NCI-H1105 (cell line): ENCODE results near the gene TRPV4.

Source experiments
- DNase-seq: peaks from one replicate; lab custom pipeline; 2025; lab: John Stamatoyannopoulos, UW

The TRPV4 gene

DNA sequence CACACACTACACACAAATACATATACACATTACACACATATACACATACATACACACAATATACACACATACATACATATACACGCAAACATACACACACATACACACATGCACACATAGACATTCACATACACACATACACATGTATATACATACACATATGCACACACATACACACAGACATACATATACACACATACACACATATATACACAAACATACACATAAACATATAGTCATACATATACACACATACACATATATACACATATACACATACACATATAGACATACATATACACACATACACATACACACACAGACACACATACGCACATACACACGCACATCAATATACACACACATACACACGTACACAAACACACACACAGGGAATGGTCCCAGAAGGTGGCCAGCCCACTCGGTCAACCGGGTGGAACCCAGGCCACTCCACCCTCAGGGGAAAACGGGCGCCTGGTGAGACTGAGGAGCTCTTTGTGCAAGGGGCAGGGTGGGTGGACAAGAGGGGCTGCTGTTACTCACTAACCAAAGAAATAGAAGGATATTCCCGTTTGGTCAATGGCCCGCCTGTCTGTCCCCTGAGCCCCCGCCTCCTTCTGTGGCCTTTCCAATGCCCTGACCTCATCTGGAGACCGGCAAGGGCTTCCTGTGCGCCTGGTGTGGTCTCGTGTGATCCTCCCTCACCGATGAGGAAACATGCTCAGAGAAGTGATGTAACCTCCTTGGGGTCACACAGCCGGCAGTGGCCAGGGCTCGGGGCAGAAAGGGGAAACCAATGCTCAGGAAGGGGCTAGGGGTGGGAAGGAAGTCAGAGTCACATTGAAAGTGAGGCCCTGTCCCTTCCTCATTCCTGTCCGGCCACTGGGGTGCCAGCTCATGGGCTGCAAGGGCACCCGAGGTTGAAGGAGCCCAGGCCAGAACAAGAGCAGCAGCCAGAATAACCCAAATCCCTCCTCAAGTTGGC is 5.3 kb downstream of the TRPV4 start:
- no peak for DNase-seq

DNA sequence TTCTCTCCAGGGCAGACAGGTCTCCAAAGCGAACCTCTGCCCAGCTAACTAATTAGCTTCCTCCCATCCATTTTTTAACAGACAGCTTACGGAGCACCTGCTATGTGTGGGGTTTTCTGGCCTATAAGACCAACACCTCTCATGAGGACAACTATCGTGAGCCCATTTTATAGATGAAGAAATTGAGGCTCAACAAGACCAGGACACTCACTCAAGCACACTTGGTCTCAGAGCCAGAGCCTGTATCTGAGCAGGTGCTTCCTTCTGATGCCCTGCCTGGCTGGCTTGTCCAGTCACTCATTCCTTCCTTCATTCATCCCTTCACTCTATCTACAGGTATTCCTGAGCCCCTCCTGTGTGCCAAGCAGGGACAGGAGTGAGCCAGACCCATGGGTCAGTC is 6.1 kb downstream of the TRPV4 start:
- DNase-seq = no peak

DNA sequence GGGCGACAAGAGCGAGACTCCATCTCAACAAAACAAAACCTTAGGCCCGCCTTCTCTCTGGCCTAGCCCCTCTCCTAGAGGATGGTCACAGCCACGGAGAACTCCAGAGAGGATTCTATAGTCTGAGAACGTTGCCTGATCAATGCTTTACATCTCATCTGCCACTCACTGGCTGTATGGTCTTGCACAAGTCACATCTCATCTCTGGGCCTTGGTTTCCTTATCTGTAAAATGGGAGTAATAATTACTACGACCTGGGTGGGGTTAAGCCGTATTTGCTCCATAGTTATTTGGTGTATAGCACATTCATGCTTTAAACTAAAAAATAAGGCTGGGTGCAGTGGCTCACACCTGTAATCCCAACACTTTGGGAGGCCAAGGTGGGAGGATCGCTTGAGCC is 8.5 kb downstream of the TRPV4 start:
- no peak for DNase-seq

DNA sequence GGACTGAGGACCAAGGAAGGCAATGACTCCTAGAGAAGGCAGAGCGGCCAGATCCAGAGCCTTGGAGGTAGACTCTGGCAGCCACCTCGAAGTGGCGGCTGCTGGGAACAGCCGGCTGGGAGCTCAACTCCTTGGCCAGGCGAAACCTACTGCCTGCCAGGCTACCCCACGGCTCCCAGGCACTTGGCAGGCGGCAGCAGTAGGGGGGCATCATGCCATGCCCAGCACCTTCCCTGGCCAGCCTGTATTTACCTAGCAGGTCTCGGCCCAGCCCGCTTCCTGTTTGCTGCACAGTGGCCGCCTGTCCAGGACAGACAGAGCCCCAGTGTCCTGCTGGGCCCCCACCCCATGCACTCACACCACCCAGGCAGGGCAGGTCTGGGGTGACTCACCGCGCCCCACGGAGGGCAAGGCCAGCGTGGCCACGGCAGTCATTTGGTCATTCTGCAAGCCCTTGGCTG is 10.2 kb downstream of the TRPV4 start:
- no peak for DNase-seq

DNA sequence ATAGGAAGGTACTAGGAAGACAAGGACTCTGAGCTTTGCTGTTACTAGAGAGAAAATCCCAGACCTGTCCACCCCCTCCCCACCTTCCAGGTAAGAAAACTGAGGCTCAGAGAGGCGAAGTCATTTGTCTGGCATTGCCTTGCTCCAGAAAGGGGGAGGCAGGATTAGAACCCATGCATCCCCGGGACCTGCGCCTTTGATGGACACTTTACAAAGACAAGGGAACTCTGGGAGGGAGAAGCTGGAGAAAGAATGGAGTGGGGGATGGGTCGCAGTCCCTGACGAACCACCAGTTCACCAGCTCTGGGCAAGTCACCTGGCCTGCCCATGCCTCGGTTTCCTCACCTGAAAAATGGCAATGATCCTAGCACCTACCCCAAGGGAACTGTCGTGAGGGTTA is 10.8 kb downstream of the TRPV4 start:
- DNase-seq = no peak

DNA sequence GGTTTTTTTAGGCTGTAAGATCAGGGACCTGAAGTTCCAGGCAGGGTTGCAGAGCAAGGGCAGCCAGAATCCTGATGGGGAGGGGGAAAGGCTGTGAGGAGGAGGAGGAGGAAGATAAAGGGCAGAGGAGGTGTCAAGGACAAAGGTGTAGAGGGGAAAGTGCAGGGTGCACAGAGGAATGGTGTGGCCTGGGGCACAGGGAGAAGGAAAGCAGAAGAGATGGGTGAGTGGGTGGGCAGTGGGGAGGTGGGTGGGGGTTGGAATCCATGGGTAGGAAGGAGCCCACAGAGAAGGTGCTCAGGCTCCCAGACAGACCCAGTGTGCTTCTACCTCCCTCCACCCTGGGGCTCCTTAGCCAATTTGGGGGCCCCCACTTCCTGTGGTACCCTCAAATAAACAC is 11.2 kb downstream of the TRPV4 start:
- no peak for DNase-seq

DNA sequence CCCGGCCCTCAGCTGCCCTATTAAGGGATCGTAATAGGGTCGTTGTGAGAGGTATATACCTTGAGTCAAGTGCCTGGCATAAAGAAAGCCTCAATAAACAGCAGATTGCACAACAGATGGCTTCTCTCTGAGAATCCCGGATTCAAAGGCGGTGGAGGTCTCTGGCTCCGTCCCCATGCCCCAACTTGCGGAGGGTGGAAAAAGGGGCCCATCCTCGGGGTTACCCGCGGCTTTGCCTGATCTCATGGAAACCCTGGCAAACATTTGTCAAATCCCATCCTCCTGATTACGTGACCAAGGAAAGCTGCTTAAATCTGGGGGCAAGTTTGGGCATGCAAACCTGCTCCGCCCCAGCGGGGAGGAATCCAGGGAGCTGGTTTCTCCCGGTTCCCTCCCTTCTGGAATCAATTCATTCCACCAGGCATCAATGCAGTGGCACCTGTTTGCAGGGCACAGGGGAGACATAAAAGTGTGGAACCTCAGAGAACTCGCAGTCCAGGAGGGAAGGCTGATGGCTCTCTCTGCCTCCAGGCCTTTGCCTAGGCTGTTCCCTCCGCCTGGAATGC is 12.3 kb downstream of the TRPV4 start:
- DNase-seq = peak; percentile 79

DNA sequence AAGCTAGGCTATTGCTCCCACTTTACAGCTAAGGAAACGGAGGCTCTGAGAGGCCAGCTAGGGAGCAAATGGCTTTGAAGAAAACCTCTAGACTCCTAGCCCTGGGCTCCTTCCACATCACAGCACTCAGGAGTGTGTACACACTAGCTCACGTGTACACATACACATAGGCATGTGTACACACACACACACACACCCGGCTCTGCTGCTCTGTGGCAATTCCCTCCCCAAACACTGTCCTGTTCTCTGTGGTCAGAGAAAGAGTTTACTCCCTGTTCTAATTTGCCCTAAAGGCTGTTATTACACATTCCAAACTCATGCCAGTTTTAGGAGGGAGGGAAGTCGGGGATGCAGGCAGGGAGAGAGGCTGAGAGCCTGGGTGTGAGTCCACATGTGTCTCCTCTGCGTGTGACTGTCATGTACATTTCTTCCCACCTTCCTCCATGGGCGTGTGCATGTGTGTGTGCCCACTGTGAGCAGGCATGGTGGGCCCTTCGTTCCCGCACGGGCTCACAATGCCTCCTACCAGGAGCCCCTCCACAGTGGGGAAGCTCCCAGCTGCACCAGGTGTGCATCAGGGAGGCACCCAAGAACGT is 14.2 kb downstream of the TRPV4 start:
- DNase-seq = no peak

DNA sequence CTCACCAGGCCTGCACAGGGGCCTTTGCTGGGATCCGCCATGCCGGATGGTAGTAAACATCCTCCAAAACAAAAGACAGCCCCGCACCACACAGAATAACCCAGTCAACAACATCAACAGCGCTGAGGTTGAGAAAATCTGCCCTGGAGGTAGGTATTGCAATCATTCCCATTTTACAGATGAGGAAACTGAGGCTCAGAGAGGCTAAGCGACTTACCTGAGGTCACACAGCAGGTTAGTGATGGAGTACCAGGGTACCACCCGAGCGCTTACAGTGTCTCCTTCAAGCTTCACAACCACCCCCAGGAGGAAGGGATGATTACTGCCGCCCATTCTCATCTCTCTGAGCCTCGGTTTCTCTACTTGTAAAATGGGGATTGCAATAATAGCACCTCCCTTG is 14.9 kb downstream of the TRPV4 start:
- DNase-seq = no peak

DNA sequence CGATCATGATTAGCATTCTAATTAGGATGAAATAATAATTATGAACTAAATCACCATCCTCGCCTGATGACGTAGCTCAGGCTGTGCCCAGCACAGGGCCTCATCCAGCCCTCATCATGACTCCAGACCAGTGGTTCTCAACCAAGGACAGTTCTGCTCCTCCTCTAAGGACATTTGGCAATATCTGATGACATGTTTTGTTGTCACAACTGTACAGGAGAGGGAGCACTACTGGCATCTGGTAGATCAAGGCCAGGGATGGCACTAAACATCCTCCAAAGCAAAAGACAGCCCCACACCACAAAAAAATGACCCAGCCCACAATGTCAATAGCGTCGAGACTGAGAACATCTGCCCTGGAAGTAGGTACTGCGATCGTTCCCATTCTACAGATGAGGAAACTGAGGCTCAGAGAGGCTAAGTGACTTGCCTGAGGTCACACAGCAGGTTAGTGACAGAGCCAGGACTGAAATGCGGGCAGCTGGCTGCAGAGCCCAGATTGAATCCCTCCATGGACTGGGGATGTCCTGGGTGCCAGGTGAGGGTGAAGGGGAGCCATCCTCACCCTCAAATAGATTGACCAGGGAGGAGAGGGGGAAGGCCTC is 15.5 kb downstream of the TRPV4 start:
- no peak for DNase-seq

DNA sequence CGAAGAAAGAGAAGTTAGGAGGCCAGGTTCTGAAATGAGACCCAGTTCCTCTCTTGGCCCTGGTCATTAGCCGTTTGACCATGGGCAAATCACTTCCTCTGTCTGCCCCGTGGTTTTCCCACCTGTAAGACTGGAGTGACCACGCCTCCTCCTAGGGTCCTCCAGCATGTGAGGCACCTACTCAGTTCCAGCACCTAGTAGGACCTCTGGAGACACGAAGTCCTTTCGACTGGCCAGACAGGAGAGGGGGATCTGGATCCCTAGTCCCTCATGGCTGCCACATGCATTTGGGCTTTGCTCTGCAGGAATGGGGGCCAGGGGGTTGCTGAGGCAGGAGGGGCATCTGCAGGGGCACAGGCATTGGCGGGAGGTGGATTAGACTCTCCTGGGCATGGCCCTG is 16.3 kb downstream of the TRPV4 start:
- DNase-seq = no peak

DNA sequence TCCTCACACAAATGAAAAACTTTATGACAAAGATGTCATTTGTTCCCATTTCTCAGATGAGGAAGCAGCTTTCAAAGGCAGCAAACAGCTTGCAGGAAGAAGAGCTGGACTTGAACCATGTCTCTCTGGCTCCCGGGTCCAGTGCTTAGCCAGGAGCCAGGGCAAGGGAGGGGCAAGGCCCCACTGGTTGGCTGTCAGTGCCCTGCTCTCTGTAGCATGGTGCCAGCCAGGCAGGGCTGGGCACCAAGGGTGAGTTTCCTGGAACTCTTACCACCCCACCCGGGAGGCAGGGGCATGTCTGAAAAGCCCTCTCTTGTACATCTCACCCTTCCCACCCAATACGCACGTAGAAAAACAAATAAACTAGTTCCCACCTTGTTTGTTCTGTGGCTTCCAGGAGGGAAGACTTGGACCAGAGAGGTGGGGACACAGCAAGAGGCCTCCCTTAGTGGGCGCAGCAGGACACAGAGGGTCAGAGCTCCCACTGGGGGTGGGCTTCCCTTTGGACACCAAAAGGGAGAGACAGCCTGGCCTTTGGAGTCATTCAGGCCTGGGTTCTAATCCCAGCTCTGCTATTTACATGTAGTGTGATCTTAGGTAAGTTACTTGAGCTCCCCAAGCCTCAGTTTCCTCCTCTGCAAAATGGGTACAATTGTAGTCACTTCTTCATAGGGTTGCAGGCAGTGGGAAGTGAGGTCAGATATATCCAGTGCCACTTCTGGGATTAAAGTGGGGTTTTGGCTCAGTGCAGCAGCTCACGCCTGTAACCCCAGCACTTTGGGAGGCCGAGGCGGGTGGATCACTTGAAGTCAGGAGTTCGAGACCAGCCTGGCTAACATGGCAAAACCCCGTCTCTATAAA is 17.2 kb downstream of the TRPV4 start:
- DNase-seq = no peak

DNA sequence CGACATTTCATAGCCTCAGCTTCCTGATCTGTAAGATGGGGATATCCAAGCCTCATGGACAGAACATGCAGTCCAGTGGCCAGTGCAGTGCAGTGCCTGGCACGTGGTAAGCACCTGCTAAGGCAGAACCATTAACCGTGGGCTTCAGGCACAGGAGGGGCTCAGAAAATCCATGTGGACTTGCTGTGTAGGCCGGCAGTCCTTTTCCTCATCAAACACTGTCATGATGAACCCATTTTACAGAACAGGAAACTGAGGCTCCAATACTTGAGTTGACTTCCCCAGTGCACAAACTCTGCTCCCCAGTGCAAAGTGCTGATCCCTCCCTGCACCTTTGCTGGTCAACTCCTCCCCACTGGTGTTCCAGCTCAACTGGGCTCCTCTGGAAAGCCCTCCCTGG is 18.0 kb downstream of the TRPV4 start:
- DNase-seq = no peak

DNA sequence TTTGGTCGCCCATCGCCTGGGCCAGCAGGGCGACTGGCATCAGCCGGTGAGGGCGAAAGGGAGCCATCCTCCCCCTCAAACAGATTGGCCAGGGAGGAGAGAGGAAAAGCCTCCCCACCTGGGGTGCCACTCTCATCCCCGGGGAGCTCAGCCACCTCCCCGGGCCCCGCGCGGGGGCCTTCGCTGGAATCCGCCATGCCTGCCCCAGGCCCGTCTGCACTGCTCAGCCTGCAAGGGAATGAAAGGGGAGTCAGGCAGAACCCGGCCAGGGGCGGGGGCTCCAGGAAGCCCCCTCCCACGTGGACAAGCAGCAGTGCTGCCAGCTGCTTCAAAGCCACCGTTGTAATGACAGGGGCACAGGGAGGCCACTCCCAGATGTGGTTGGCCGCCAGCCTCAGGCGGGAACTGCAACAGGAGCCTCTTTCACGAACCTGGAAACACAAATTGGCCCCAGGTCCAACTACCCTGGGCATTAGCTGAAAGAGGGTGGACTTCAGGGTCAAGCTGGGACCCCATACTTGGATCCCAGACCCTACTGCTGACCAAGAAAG is 18.5 kb downstream of the TRPV4 start:
- no peak for DNase-seq

DNA sequence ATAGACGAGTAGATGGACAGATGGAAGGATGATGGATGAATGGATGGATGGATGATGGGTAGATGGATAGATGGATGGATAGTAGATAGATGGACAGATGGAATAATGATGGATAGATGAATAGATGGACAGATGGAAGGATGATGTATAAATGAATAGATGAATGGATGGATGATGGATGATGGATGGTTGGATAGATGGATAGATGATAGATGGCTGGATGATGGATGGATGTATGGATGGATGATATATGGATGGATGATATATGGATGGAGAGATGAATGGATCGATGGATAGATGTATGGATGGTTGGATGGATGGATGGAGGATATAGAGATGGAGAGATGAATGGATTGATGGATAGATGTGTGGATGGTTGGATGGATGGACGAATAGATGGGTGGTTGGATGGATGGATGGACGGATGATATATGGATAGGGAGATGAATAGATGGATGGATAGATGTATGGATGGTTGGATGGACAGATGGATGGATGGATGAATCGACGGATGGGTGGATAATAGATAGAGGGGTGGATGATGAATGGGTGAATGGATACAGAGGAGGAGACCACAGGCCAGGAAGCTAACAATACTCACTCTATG is 19.3 kb downstream of the TRPV4 start:
- DNase-seq = no peak

DNA sequence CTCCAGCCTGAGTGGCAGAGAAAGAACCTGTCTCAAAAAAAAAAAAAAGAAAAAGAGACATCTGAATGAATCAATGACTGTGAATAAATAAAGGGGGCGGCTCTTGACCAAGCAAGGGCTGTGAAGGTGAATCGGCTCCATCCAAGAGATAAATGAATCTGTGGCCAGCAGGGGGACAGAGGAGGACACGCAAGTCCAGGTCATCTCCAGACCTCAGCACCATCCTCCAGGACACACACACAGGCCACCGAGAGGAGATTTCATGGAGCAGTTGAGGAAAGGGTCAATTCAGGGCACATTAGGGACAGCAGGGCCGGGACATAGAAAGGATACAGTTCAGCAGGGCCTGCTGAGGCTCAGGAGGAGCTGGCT is 21.6 kb downstream of the TRPV4 start:
- DNase-seq = no peak

DNA sequence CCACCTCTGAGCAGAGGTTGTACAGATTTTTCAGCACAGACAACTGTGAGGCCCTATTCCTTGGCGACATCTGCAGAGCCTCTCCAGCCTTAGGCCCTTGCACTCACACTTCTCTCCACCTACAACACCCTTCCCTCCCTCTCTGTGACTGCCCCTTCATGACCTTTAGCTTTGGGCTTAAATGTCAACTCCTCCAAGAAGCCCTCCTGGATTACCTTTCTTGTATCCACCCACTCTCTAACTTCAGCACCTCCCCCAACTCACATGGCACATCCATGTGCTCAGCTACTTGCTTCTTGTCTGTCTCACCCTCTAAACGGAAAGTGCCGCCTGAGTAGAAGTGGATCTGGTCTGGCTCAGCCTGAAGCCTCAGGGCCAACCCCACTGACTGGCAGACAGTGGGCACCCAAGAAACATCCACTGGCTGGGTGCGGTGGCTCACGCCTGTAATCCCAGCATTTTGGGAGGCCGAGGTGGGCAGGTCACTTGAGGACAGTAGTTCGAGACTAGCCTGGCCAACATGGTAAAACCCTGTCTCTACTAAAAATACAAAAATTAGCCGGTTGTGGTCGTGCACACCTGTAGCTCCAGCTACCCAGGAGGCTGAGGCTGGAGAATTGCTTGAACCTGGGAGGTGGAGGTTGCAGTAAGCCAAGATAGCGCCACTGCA is 22.1 kb downstream of the TRPV4 start:
- DNase-seq = no peak

DNA sequence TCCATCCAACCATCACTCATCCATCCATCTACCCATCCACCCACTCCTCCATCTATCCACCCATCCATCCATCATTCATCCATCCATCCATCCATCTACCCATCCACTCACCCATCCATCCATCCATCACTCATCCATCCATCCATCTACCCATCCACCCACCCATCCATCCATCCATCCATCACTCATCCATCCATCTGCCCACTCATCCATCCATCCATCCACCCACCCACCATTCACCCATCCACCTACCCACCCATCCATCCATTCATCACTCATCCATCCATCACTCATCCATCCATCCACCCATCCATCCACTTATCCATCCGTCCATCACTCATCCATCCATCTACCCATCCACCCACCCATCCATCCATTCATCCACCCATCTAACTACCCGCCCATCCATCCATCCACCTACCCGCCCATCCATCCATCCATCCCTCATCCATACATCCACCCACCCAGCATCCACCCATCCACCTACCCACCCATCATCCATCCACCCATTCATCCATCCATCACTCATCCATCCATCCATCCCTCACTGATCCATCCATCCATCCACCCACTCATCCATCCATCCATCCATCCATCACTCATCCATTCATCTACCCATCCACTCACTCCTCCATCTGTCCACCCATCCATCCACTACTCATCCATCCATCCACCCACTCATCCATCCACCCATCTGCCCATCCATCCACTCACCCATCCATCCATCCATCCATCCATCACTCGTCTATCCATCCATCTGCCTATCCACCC is 24.1 kb downstream of the TRPV4 start:
- no peak for DNase-seq

DNA sequence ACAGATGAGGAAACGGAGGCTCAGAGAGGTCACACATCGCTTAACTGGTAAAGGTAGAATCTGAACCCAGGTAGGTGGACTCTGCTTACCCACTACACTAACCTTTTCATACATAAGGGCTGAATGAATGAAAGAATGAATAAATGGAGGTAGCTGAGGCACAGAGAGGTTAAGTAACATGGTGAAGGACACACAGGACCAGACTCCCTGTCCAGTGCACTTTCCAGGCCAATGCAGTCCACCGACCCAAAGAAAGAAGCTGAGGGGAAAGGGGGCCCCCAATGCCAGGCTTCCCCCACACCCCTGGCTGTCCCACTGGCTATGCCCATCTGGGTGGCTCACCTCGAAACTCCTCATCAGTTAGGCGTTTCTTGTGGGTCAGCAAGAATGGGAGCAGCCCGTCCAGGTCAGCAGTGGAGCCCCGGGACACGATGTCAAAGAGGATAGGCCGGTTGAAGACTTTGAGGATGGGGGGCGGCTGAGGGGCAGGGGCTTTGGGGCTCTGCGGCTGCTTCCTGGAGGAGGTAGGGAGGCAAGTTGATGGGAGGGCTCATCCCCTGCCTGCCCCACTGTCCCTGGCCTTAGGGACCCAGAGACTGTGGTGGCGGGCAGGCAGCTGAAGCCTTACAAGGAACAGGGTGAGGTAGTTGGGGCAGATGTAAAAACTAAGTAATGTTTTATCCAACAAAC is 25.1 kb downstream of the TRPV4 start:
- DNase-seq = no peak
